ENCODE data around the gene CDK19.
"Not testable (repeated sequence)": the region's sequence is repeated elsewhere in the genome, so short reads cannot be mapped to it uniquely, and the experiment has no call there.

Gene CDK19

DNA sequence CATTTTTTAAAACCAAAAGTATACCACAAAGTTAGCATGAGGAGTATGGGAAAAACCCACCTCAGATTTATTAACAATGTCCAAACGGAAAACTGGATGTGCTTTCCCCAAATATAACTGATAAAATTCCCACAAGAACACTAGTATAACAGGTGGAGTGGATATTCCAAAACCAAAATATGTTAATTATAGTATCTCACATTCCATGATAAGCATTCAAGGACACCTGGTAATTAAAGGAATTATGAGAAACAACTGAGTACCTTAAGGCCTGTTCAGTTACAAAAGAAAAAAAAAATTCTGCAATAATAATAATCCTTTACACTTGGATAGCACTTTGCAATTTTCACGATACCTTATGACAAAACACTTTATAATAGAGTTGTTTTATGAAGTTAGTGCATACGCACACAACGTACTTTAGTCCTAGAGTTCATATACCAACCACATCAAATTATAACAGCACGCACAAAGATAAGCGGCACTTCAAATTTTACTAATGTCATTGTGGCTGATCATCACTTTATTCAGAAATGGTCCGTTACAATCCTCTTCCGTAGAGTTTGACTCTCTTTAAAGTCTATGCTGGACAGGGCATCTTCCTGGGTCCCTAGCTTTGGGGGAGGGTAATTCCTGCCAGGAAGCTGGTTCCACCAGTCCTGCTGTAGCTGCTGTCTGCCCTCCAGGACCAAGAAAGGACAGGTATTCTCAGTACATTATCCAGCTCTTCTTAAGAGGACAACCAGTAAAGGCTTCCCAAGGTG lies 1.7 kb downstream of the CDK19 start:
- DNase-seq (ENCODE audit: low spot score), result peak; percentile 58

DNA sequence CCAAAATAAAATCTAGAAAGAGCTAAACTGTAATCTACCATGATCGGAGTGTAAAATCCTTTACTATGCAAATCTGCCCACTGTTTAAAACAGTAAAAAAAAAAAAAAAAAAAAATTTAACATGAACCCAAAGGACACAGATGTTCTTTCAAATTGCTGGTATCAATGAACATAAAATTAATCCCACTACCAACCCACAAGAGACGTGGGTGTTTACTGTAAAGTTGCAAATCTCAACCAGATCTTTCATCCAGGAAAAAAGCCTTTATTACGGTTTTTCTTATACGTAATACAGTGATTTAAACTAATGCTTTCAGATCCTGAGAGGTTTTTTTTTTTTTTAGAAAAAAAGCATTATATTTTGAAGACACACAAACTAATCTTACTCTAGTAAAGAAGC lies 2.5 kb downstream of the CDK19 start:
- no peak for DNase-seq (ENCODE audit: low spot score)

DNA sequence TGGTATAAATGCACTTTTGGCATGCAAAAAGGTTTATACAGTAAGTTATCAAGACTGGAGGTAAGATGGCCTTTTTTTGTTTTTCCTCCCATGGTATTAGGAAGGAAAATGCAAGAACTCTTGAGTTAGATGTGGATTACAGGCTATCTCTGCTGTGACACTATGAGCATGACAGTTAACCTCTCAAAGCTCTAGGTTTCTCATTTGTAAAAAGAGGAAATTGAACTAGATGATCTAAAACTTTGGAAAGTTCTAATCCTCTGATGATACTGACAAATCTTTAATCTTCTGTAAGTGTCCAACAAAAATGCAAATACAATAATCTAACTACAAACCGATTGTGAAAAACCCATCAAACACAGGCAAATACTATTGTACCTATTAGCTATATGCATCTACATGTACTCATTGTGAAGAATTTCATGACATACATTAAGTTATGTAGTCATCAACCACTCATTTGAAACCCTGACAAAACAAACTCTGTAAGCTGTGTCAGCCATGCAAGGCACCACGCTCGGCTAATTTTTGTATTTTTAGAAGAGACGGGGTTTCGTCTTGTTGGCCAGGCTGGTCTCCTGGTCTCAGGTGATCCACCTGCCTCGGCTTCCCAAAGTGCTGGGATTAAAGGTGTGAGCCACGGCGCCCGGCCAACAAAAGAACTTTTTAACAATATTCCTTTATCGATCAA lies 4.2 kb downstream of the CDK19 start:
- DNase-seq (ENCODE audit: low spot score), result no peak

DNA sequence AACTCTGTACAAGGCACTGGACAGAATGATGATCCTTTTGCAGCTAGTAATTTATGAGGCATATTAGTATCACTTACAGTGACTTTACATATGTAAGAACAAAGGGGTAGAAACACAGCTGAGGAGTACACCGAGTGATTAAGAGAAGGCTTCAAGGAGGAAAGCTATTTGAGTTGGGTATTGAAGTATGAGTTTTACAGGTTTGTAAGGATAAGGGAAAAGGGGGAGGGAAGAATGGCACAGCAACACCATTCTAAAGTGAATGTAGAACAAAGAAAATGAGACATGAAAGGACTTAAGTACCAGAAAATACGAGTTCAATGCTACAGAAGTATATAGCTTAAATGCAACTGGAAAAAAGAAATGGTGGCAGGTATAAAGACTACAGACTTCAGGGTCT lies 5.5 kb downstream of the CDK19 start:
- DNase-seq (ENCODE audit: low spot score), result no peak

DNA sequence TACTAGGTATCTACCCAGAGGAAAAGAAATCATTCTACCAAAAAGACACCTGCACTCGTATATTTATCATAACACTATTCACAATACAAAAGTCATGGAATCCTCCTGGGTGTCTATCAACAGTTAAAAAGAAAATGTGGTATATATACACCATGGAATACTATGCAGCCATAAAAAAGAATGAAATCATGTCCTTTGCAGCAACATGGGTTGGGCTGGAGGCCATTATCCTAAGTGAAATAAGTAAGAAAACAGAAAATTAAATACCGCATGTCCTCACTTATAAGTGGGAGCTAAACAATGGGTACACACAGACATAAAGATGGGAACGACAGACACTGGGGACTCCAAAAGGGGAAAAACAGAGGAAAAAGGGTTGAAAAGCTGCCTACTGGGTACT lies 13.1 kb downstream of the CDK19 start:
- not testable (repeated sequence) for DNase-seq (ENCODE audit: low spot score)

DNA sequence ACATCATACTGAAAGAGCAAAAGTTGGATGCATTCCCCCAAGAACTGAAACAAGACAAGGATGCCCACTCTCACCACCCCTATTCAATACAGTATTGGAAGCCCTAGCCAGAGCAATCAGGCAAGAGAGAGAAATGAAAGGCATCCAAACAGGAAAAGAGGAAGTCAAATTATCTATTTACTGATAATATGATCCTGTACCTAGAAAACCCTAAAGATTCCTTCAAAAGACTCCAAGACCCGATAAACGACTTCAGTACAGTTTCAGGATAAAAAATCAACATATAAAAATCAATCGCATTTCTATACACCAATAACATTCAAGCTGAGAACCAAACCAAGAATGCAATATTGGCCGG lies 14.5 kb downstream of the CDK19 start:
- DNase-seq (ENCODE audit: low spot score), result no peak

DNA sequence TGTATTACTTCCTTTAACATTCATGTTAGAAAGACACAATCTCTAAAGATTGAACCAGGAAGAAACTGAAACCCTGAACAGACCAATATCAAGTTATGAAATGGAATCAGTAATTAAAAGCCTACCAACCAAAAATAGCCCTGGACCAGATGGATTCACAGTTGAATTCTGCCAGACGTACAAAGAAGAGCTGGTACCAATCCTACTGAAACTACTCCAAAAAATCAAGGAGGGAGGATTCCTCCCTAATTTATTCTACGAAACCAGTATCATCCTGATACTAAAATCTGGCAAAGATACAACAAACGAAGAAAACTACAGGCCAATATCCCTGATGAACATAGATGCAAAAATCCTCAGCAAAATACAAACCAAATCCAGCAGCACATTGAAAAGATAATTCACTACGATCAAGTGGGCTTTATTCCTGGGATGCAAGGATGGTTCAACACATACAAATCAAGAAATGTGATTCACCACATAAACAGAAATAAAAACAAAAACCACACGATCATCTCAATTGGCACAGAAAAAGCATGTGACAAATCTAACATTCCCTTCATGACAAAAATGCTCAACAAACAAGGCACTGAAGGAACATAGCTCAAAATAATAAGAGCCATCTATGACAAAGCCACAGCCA lies 15.0 kb downstream of the CDK19 start:
- DNase-seq (ENCODE audit: low spot score), result no peak

DNA sequence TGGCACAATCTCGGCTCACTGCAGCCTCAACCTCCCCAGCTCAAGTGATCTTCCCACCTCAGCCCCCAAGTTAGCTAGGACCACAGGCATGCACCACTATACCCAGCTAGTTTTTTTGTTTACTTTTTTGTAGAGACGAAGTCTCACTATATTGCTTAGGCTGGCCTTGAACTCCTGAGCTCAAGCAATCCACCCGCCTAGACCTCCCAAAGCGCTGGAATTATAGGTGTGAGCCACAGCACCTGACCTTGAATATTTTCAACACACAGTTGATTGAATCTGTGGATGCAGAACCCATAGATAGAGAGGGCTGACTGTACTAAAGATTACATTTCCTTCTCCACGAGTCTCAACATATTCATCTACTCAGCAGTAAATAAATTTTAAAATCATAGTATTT lies 15.6 kb downstream of the CDK19 start:
- no peak for DNase-seq (ENCODE audit: low spot score)

DNA sequence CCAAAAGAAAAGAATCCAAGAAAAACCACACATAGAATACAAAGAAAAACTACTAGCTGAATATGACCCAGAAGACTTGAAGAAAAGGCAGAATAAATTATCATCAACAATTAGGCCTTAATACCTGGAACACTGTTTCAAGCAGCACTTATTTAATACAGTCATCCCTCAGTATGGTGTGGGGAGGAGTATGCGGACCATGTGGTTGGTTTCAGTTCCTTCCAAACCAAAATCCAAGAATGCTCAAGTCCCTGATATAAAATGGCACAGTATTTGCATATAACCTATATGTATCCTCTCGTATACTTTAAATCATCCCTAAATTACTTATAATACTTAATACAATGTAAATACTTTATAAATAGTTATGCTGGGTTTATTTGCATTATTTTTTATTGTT lies 16.1 kb downstream of the CDK19 start:
- no peak for DNase-seq (ENCODE audit: low spot score)

DNA sequence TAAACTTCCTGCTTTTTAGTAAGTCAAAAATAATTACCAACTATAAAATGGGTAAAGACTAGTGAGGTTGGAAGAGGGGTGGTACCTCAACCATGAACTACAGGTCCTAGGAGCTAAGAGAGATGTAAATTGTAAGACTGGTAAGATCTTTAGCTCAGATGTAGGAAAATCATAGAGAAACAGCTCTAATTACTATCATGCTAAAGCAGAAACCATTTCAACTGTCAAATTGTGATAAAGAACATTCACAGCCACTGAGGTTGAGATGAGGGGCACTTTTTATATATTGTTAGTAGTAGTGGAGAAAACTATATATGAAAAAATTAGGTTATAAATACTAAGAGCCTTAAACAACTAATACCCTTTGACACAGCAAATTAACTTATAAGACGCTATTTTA lies 20.0 kb downstream of the CDK19 start:
- no peak for DNase-seq (ENCODE audit: low spot score)

DNA sequence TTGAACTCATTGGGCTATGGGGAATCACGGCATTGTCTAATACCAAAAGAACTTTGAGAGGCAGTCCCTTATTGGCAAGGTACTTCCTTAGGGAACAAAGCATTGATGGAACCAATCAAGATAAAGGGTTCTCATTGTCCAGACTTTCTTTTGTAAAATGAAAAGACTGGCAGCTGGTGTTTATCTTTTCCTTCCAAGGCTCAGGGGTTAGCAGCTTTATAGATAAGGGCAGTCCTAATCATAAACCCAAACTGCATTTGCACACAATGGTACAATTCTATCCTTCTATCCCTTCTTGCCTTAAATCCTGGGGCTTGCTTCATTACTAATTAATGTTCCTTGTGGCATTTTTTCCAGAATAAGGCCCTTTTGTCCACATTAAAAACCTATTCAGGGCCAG lies 28.6 kb downstream of the CDK19 start:
- no peak for DNase-seq (ENCODE audit: low spot score)

DNA sequence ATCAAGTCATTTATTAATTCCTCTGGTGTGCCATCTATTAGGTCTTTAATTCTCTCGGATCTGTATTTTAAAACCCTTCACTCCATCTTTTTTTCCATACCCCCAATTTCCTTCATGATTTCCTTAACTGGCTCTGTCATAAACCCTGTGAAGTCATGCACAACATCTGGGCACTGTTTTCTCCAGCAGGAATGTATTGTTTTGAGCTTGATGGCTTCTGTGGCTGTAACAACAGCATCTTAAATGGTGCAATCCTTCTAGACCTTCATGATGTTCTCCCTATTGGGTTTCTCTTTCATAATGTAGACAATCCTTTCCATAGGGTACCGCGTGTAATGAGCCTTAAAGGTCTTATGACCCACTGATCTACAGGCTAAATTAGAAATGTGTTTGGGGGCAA lies 29.0 kb downstream of the CDK19 start:
- no peak for DNase-seq (ENCODE audit: low spot score)

DNA sequence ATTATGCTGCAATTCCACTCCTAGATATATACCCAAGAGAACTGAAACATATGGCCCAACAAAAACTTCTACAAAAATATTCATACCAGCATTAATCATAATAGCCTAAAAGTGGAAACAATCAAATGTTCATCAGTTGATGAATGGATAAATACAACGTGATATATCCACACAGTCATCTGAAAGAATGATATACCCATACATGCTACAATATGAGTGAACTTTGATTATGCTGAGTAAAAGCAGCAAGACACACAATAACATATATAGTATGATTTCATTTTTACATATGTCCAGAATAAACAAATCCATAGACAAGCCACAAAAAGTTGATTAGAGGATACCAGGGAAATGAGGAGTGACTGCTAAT lies 30.7 kb downstream of the CDK19 start:
- no peak for DNase-seq (ENCODE audit: low spot score)

DNA sequence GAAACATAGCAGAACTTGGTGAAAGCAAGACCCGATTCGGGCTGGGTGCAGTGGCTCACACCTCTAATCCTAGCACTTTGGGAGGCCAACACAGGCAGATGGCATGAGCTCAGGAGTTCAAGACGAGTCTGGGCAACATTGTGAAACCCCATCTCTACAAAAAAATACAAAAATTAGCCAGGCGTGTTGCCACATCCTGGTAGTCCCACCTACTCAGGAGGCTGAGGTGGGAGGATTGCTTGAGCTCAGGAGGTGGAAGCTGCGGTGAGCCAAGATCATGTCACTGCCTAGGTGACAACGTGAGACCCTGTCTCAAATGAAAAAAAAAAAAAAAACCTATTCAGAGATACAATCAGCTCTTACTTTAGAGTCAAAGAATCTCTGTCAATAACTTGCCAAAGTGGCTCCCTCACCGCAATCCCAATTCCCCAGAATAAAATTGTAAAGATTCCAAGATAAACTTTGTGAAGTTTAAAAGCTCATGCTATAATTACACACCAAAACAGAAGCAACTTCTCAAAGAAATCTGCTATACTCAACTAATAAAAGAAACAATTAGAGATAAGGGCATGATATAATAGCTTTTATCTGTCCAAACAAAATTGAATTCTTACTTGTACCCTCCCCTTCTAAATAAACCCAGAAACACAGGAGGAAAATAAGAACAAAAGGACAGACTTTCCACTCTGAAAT lies 33.6 kb downstream of the CDK19 start:
- no peak for DNase-seq (ENCODE audit: low spot score)

DNA sequence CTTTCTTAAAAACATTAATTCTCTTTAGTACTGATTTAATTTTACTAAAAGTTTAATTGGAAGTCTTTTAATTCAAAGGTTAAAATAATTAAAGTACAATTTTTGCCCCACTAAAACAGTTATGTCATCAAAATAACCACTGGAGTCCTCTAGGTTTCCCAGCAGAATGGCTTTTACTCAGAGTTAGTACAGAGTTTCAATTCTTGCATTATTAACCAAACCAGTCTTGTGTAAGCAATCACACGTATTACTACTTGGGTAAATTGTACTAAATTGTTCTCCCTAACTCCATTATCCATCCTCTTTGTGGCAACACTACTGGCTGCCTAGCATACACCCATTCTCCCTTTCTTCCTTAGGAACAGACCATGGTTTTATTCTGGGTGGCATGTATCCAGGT lies 36.9 kb downstream of the CDK19 start:
- no peak for DNase-seq (ENCODE audit: low spot score)

DNA sequence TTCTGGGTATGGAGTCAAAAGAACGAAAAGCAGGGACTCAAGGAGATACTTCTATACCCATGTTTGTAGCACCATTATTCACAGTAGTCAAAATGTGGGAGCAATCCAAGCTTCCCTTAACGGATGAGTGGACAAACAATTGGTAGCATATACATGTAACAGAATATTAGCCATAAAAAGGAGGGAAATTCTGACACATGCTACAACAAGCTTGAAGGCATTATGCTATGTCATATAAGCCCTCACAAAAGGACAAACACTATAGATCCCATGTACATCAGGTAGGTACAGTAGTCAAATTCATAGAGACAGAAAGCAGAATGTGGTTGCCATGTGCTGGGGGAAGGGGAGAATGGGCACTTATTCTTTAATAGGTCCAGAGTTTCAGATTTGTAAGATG lies 37.6 kb downstream of the CDK19 start:
- DNase-seq (ENCODE audit: low spot score), result no peak

DNA sequence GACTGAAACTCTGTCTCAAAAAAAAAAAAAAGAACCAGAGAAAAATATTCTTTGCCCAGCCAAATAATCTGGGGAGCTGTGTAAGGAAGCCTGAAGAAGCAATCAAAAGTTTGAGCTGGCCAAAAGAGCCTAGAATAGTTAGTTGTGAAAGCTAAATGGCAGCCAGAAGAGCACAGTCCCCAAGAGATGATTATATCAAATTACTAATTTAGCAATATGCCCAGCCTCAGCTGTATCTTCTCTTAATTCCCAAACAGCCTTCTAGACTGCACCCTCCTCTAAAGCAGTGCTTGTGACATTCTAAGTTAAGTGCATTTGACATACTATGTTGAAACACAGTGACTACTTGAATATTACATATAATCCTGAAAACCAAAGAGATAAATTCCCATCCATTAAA lies 38.9 kb downstream of the CDK19 start:
- DNase-seq (ENCODE audit: low spot score), result no peak

DNA sequence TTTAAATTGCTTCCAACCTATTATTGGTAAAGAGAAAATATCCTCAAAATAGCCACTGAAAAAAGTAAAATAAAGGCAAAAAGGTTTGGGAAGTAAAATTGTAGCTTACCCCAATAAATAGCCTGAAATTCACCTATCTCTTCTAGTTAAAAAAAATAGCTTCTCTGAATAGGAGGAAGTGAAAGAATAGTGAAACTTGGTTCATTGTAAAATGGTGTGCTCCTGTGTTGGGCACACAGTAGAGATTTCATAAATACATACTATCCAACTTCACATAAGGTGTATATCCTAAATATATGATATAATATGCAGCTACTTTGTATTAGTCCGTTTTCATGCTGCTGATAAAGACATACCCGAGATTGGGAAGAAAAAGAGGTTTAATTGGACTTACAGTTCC lies 45.3 kb downstream of the CDK19 start:
- DNase-seq (ENCODE audit: low spot score), result no peak

DNA sequence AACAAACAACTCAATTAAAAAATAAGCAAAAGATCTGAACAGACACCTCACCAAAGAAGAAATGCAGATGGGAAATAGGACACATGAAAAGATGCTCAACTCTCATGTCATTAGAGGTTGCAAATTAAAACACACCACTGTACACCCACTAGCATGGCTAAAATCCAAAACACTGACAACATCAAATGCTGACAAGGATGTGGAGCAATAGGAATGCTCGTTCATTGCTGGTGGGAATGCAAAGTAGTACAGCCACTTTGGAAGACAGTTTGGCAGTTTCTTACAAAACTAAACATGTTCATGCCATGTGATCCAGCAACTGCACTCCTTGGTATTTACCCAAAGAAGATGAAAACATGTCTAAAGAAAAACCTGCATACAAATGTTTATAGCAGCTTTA lies 47.2 kb downstream of the CDK19 start:
- DNase-seq (ENCODE audit: low spot score), result no peak

DNA sequence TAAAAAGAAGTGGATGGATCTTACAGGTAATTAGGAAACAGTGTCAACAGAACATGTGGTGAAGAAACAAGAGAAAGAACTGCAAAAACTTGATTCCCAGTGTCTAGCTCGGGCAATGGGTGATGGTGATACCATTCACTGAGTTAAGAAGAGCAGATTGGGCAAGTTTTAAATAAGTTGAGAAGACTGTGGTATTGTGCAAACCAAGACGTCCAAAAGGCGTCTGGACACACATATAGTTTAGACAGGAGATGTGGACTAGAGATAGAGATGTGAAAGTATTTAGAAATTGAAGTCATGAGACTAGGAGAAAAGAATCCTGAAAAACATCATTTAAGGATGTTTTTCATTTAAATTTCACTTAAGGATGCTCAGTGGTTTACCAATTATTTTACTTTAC lies 53.9 kb downstream of the CDK19 start:
- no peak for DNase-seq (ENCODE audit: low spot score)

DNA sequence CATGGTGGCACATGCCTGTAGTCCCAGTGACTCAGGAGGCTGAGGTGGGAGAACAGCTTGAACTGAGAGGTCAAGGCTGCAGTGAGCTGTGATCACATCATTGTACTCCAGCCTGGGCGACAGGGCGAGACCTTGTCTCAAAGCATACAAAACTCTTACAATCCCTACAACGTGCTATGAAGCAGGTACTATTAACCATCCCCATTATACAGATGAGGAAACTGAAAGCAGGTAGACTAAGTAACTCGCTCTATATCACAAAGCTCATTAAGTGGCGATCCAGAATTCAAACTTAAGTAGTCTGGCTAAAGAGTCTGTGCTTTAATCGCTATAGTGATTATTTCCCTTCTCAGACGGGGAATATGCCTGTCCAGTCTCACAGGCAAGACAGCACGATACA lies 54.7 kb downstream of the CDK19 start:
- DNase-seq (ENCODE audit: low spot score), result no peak

DNA sequence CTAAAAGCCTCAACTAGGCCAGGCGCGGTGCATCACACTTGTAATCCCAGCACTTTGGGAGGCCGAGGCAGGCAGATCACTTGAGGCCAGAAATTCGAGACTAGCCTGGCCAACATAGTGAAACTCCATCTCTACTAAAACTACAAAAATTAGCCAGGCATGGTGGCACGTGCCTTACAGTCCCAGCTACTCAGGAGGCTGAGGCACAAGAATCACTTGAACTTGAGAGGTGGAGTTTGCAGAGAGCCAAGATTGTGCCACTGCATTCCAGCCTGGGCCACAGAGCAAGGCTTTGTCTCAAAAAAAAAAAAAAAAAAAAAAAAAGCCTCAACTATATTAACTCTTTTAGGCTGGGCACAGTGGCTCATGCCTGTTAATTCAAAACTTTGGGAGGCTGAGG lies 55.2 kb downstream of the CDK19 start:
- DNase-seq (ENCODE audit: low spot score), result not testable (repeated sequence)

DNA sequence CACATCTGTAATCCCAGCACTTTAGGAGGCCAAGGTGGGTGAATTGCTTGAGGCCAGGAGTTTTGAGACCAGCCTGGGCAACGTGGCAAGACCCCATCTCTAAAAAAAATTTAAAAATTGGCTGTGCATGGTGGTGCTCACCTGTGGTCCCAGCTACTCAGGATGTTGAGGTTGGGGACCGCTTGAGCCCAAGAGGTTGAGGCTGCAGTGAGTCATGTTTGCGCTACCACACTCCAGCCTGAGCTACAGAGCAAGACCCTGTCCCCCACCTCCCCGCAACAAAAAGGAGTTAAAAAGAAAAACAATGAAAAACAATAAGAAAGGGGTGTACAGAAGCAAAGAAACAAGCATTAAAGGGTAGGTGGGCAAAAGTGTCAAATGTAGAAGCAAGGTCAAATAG lies 57.3 kb downstream of the CDK19 start:
- DNase-seq (ENCODE audit: low spot score), result no peak
